OCI-LY1 (cell line): ENCODE results near the gene MARS1.

Experiments
- H2AFZ ChIP-seq: fragments of 200-600 bp; sonication (generic), shearing (Covaris generic); 2 replicates; pipeline ENCODE4 v1.6.0; 2014; ENCODE audit warnings: antibody characterized with exemption, mild to moderate bottlenecking, low read length
- H3F3A ChIP-seq: fragments of 200-600 bp; sonication (generic), shearing (Covaris generic); 2 replicates; pipeline ENCODE4 v1.6.0; 2014; ENCODE audit warnings: mild to moderate bottlenecking, antibody characterized with exemption, low read length, moderate library complexity; ENCODE audit not compliant: insufficient read depth
- H3K27ac ChIP-seq: fragments of 200-600 bp; sonication (generic); 2 replicates; pipeline ENCODE4 v1.5.1; 2014; ENCODE audit warnings: low read length, mixed run types, mild to moderate bottlenecking, low read depth; ENCODE audit not compliant: poor library complexity, severe bottlenecking
- H3K27me3 ChIP-seq: fragments of 200-600 bp; sonication (generic); 2 replicates; pipeline ENCODE4 v1.6.0; 2014; ENCODE audit warnings: antibody characterized with exemption, mild to moderate bottlenecking, low read length, moderate library complexity; ENCODE audit not compliant: insufficient read depth
- H3K36me3 ChIP-seq: fragments of 200-600 bp; sonication (generic); 2 replicates; pipeline ENCODE4 v1.6.1; 2014; ENCODE audit warnings: mild to moderate bottlenecking, antibody characterized with exemption, low read length, moderate library complexity, mixed read lengths; ENCODE audit not compliant: insufficient read depth
- H3K4me1 ChIP-seq: fragments of 200-600 bp; sonication (generic); 2 replicates; pipeline ENCODE4 v1.5.1; 2014; ENCODE audit warnings: mild to moderate bottlenecking, low read length, moderate library complexity; ENCODE audit not compliant: insufficient read depth, severe bottlenecking
- H3K4me2 ChIP-seq: fragments of 200-600 bp; sonication (generic), shearing (Covaris generic); 2 replicates; pipeline ENCODE4 v1.6.1; 2014; ENCODE audit warnings: low read length
- H3K4me3 ChIP-seq: fragments of 200-600 bp; sonication (generic); 2 replicates; pipeline ENCODE4 v1.5.1; 2014; ENCODE audit warnings: low read length, low read depth, mild to moderate bottlenecking, mixed read lengths; ENCODE audit not compliant: poor library complexity, severe bottlenecking
- H3K79me2 ChIP-seq: fragments of 200-600 bp; shearing (Covaris generic); 2 replicates; pipeline ENCODE4 v1.6.1; 2016; ENCODE audit warnings: mixed run types, low read length, mixed read lengths; ENCODE audit not compliant: insufficient read depth
- H3K9ac ChIP-seq: fragments of 200-600 bp; sonication (generic), shearing (Covaris generic); 2 replicates; pipeline ENCODE4 v1.6.1; 2014; ENCODE audit warnings: mild to moderate bottlenecking, low read length, mixed read lengths
- H3K9me2 ChIP-seq: fragments of 200-600 bp; sonication (generic), shearing (Covaris generic); 2 replicates; pipeline ENCODE4 v1.6.1; 2014; ENCODE audit warnings: low read depth, mild to moderate bottlenecking, low read length, mixed read lengths
- H3K9me3 ChIP-seq: fragments of 200-600 bp; shearing (Covaris generic); 2 replicates; pipeline ENCODE4 v1.6.1; 2014; ENCODE audit warnings: low read length, mixed read lengths
- H4K20me1 ChIP-seq: fragments of 200-600 bp; sonication (generic), shearing (Covaris generic); 2 replicates; pipeline ENCODE4 v1.6.0; 2016; ENCODE audit warnings: mild to moderate bottlenecking, low read length; ENCODE audit not compliant: insufficient read depth
- EZH2 ChIP-seq: fragments of 200-600 bp; sonication (generic), shearing (Covaris generic); IDR thresholded peaks from 2 replicates; pipeline ENCODE4 v1.8.0; 2017; ENCODE audit warnings: borderline replicate concordance, mixed run types, mild to moderate bottlenecking, antibody characterized with exemption, low read length, moderate library complexity, mixed read lengths
- TF ChIP-seq, protein P1 (sequence below): fragments of 200-600 bp; sonication (generic), shearing (Covaris generic); IDR thresholded peaks from 2 replicates; pipeline ENCODE4 v1.5.1; 2017; ENCODE audit warnings: mild to moderate bottlenecking, antibody characterized with exemption, low read length, moderate library complexity, mixed read lengths

The MARS1 gene

DNA sequence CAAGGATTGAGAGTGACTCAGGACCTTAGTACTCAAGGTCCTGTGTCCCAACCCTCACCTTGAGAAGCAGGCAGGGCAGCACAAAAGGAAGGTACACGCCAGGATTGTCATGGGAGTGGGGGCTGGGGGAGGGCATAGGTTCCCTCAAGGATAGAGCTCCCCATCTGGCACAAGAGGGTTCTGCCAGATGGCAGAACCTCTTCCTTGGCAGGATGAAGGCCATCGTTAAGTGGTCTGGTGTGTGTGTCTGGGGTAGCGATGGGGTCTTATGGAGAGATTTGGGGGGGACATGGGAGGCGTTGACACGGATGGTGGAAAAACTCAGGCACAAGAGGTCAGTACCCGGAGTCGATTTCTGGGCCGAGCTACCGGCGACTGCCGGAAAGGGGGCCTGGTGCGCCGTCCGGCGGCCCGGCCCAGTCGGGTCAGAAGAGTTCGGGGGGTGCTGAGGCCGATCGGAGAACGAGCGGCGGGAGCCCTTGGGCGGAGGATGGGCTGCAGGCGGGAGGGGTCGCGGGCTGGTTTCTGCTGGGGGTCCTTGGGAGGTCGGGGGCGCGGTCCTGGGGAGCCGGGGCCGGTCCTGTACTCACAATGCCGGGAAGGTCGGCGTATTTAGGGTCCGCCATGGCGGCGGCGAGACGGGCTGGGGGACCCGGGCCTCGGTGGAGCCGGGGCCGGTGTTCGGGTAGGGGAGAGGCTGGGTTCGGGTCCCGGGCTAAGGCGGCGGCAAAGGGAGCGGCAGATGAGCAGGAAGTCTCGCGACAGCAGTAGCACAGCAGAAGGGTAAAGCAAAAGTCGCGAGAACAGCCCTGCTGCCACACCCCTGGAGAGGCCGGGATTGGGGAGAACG lies 58.8 kb downstream of the MARS1 start, which contains the start of gene DCTN2:
Gene DCTN2 (minus strand): TSS at position 755 of the 850 bp plus-strand sequence. CDS start 129 bp downstream, at position 626.
- Histone ChIP-seq H3K4me1 (peaks cover 44% of the 10 kb centered on the region), H3K4me3 (peak within 1 kb of the TSS; percentile 95), H3K9me2 (no peaks in the 10 kb centered on the region), H3K9me3 (no peaks in the 10 kb centered on the region), H3K4me2 (peak within 1 kb of the TSS; percentile 99), H4K20me1 (no peaks in the 10 kb centered on the region), H3K79me2 (0 out of 2 replicates have a peak, but pooled peaks cover 10% of the 10 kb centered on the region), H3K9ac (peak within 1 kb of the TSS; percentile 98), H3K27ac (peak within 1 kb of the TSS; percentile 45), H3K27me3 (no peaks in the 10 kb centered on the region), H3F3A (no peaks in the 10 kb centered on the region), H2AFZ (peak within 1 kb of the TSS; percentile 99), H3K36me3 (peaks cover 20% of the 10 kb centered on the region; the same call in 1 of the 2 replicates)
- no peak for TF ChIP-seq EZH2
- TF ChIP-seq, protein P1, sequence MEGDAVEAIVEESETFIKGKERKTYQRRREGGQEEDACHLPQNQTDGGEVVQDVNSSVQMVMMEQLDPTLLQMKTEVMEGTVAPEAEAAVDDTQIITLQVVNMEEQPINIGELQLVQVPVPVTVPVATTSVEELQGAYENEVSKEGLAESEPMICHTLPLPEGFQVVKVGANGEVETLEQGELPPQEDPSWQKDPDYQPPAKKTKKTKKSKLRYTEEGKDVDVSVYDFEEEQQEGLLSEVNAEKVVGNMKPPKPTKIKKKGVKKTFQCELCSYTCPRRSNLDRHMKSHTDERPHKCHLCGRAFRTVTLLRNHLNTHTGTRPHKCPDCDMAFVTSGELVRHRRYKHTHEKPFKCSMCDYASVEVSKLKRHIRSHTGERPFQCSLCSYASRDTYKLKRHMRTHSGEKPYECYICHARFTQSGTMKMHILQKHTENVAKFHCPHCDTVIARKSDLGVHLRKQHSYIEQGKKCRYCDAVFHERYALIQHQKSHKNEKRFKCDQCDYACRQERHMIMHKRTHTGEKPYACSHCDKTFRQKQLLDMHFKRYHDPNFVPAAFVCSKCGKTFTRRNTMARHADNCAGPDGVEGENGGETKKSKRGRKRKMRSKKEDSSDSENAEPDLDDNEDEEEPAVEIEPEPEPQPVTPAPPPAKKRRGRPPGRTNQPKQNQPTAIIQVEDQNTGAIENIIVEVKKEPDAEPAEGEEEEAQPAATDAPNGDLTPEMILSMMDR, result peak; percentile 34; the same call in 1 of the 2 replicates

DNA sequence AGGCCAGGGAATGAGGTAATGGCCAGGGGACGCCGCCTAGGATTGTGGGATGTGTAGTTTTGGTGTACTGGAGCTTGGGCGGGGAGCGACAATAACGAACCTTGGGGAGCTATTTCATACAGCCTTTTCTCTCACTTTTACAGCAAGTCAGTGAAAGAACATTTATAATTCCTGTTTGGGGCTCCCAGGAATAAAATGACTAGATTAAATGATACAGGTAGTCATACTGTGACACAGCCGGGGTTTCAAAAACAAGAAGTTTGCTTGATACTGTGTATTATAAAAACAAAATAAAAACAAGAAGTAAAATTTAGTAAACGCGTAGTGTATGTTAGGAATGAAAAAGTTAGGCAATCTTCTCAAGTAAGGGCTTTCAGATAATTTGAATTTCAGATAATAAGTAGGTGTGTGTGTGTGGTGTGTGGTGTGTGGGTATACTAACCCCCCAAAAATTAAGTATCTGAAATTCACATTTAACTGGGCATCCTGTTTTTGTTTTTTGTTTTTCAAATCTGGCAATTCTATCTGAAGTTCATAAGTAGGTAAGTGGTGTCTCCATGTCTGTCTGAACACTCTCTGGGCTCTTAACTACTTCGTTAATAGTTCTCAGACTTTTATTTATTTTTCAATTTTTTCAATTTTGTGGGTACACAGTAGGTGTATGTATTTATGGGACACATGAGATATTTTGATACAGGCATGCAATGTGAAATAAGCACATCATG lies 59.6 kb downstream of the MARS1 start:
- Histone ChIP-seq H3K4me2 (peak overlapping the region; percentile 99), H3K27ac (no peak overlapping the region), H3K9me3 (no peaks in the 10 kb centered on the region), H3F3A (no peaks in the 10 kb centered on the region), H3K79me2 (0 out of 2 replicates have a peak, but pooled peaks cover 10% of the 10 kb centered on the region), H3K27me3 (no peaks in the 10 kb centered on the region), H3K36me3 (peaks cover 13% of the 10 kb centered on the region; the same call in 1 of the 2 replicates), H3K4me3 (peak overlapping the region; percentile 95), H2AFZ (peak overlapping the region; percentile 99), H4K20me1 (no peaks in the 10 kb centered on the region), H3K9ac (peak overlapping the region; percentile 98), H3K4me1 (peaks cover 44% of the 10 kb centered on the region), H3K9me2 (no peaks in the 10 kb centered on the region)
- TF ChIP-seq, protein P1, result no peak
- TF ChIP-seq EZH2, result no peak

DNA sequence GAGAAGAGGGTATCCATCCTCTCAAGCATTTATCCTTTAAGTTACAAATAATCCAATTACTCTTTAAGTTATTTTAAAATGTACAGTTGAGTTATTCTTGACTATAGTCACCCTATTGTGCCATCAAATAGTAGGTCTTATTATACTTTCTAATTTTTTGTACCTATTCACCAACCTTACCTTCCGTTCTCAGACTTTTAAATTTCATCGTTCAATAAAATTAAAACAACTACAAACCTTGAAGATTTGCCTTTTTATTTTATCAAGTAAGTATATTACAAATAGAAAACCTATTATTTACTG lies 60.1 kb downstream of the MARS1 start:
- Histone ChIP-seq H3K27me3 (no peaks in the 10 kb centered on the region), H3K36me3 (peaks cover 13% of the 10 kb centered on the region; the same call in 1 of the 2 replicates), H3F3A (no peaks in the 10 kb centered on the region), H2AFZ (no peak overlapping the region), H4K20me1 (no peaks in the 10 kb centered on the region), H3K9ac (no peak overlapping the region), H3K4me1 (peaks cover 44% of the 10 kb centered on the region), H3K9me2 (no peaks in the 10 kb centered on the region), H3K9me3 (no peaks in the 10 kb centered on the region), H3K79me2 (0 out of 2 replicates have a peak, but pooled peaks cover 10% of the 10 kb centered on the region), H3K4me3 (no peak overlapping the region), H3K27ac (no peak overlapping the region), H3K4me2 (no peak overlapping the region)
- TF ChIP-seq EZH2, result no peak
- TF ChIP-seq, protein P1, result no peak
